ENCODE data around the gene ZNF43.
"Not testable (repeated sequence)": the region's sequence is repeated elsewhere in the genome, so short reads cannot be mapped to it uniquely, and the experiment has no call there.

Gene ZNF43

DNA sequence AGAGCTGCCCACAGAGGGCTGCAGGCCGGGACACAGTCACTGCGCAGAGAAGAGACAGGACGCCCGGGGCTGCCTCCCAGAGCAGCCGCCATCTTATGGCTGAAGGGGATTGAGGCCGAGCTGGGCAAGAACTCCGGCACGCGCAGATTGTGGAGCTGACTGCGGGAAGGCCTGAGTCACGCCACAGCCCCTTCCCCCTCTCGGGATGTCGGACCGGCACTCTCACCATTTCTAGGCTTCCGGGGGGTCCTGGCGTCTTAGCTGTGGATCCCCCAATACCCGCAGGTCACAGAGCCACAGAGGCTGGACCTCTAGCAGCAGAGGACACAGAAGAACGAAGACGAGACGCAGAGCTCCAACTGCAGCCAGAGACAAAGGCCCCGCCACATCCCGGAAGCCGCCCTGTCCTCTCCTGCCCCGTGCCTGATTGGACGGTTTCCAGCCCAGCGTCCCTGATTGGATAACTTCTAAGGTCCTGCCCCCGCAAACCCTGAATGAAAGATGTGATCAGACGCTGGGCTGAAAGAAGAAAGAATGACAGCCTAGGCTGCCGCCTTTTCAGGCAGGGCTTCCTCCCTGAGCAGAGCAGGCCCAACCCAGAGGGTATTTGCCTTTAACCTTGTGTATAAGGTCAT, at the start of gene ZNF43:
Gene ZNF43 (minus strand): TSS at position 373 of the 635 bp plus-strand sequence. CDS start 144 bp downstream, at position 229.
- DNase-seq: peak; percentile 88

DNA sequence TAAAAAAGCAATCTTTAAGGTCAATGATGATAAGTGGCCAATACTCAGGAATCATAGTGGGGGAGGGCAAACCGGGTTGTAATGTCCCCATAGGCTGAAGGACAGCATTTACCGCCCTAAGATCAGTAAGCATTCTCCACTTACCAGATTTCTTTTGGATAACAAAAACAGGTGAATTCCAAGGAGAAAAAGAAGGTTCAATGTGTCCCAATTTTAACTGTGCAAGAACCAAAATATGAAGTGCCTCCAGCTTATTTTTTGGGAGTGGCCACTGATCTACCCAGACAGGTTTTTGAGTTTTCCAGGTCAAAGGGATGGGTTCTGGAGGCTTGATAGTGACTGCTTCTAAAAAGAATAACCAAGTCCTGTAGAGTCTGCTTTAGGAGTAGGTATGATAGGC, 49.5 kb upstream of the ZNF43 start:
- not testable (repeated sequence) for DNase-seq

- not testable (repeated sequence) for DNase-seq
Observed at GRCh38 chr19:21884786-21885185, 48.8 kb upstream of the ZNF43 start.

DNA sequence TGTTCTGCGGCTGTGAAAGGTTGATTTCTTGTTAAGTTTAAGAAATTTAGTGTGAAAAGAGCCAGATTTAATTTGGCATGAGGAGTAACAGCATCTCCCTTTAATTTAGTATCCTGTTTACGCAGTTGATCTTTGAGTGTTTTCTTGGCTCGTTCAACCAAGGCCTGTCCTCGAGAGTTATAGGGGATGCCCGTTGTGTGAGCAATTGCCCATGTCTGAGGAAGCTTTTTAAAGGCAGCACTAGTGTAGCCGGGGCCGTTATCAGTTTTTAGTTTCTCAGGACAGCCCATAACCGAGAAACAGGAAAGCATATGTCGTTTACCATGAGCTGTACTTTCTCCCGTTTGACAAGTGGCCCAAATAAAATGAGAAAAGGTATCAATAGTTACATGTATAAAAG, 47.5 kb upstream of the ZNF43 start:
- DNase-seq: no peak

GRCh38 chr19:21880761-21881160, 44.8 kb upstream of the ZNF43 start:
- not testable (repeated sequence) for DNase-seq

- no peak for DNase-seq
Observed at GRCh38 chr19:21878646-21879045, 42.7 kb upstream of the ZNF43 start.

DNA sequence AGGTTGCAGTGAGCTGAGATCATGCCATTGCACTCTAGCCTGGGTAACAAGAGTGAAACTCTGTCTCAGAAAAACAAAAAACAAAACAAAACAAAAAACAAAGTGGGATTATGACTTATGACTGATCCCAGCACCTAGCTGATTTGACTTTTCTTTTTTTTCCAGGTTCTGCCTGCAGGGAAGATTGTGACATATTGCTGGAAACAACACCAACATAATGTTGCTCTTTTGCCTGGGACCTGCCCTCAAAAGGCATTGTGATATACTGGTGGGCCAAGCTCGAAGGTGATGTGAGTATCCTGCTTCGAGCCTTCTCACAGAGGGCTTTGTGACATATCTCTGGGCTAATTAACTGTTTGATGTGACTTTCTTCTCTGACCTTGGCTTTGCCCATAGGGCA, 42.0 kb upstream of the ZNF43 start:
- no peak for DNase-seq

GRCh38 chr19:21876608-21877007, 40.6 kb upstream of the ZNF43 start:
- DNase-seq: not testable (repeated sequence)

GRCh38 chr19:21856773-21857514, 21.0 kb upstream of the ZNF43 start:
- DNase-seq: no peak

DNA sequence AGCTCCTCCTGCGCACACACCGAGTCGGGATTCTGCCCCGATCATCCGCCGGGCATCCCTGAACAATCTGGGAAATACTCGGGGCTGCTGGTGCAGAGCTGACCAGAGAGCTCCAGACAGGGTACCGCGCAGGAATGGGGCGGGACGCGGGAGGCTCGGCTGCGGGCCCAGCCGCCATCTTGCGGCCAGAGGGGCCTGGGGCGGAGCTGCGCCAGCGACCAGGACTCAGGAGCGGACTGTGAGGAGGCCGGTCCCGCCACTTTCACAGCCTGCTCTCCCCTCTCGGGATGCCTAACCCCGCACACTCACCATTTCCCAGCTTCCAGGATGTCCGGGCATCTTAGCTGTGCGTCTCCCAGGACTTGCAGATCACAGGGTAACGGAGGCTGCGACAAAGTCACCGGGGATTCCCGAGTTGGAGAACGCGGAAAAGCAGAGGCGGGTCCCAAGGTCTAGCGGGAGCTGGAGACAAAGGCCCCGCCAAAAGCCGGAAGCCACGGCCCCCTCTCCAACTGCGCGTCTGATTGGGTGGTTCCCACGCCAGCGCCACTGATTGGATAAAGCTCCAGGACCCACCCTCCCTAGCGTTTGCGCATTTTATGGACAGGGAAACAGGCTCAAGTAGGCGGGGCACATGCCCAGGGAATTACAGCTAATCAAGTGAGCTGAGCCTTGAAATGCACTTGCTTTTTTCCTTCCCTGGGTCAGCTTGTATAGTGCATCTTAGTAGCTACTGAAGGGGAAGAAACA, 15.8 kb upstream of the ZNF43 start:
- DNase-seq: peak; percentile 67

DNA sequence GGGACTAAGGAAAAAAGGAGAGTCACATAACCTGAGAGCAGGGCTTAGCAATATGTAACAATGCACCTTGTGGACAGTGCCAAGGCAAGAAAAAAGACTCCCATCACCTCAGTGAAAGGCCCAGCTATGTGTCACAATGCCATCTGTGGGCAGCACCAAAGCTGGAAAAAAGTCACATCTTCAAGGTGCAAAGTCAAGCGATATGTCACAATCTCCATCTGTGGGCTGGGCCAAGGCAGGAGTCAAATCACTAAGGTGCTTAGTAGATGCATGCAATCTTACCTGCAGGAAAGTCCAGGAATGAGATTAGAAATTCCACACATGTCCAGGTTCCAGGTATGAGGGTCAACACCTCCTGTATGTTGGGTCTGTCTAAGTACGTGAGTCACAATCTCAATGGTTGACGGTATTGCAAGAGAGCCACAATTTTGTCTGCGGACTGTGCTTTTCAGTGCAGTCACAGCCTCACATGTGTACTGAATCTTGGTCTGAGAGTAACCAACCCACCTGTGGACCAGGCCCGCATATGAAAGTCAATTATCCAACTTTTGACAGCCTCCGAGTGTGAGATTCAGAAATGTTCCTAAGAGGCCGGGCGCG, 14.8 kb upstream of the ZNF43 start:
- DNase-seq: no peak

GRCh38 chr19:21848706-21849105, 12.7 kb upstream of the ZNF43 start:
- no peak for DNase-seq

GRCh38 chr19:21843081-21843480, 7.1 kb upstream of the ZNF43 start:
- DNase-seq: no peak

DNA sequence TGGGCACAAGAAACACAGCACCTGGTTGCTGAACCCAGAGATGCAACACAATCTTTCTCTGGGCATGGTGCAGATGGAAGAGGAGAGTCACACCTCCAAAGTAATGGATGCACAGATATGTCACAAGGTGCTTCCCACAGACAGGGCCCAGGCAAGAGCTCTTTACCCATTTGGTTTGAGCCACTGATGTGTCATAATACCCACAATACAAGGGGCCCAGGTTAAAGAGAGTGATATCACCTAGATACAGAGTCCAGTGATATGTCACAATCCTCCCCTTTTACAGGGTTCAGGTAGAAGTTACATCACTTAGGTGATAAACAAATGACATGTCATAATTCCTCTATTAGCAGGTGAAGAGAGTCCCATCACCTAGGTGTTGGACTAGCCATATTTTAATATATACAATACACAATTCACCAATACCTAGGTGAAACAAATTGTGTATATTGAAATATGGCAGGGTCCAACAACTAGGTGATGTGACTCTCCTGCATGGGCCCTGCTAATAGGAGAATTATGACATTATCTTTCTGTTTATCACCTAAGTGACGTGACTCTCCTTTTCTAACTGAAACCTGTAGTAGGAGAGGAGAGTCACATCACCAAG, 5.6 kb upstream of the ZNF43 start:
- DNase-seq: no peak

- no peak for DNase-seq
Observed at GRCh38 chr19:21841081-21841480, 5.1 kb upstream of the ZNF43 start.

GRCh38 chr19:21839976-21840375, 4.0 kb upstream of the ZNF43 start:
- no peak for DNase-seq

GRCh38 chr19:21838646-21839045, 2.7 kb upstream of the ZNF43 start:
- no peak for DNase-seq

GRCh38 chr19:21835429-21835809, 563 bp downstream of the ZNF43 start:
- no peak for DNase-seq

- no peak for DNase-seq
Observed at GRCh38 chr19:21833733-21834132, 2.2 kb downstream of the ZNF43 start.

GRCh38 chr19:21824679-21825078, 11.3 kb downstream of the ZNF43 start:
- DNase-seq: no peak

DNA sequence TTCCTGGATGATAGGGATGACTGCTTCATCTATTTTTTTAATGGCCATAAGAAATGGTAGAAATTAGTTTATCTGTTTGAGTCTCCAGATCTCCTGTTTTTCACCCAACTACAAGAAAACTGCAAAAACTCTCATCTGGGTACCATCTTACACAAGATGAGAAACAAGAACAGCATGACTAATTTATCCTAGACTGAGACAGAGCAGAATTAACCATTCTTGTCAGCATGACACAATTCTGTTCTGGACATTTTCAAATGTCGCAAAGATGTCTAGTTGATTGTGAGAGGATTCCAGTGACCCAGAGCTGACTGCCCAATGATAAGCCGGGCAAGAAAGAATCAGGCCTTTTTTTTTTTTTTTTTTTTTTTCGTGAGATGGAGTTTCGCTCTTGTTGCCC, 12.8 kb downstream of the ZNF43 start:
- no peak for DNase-seq

GRCh38 chr19:21812448-21812847, 23.5 kb downstream of the ZNF43 start:
- DNase-seq: no peak

DNA sequence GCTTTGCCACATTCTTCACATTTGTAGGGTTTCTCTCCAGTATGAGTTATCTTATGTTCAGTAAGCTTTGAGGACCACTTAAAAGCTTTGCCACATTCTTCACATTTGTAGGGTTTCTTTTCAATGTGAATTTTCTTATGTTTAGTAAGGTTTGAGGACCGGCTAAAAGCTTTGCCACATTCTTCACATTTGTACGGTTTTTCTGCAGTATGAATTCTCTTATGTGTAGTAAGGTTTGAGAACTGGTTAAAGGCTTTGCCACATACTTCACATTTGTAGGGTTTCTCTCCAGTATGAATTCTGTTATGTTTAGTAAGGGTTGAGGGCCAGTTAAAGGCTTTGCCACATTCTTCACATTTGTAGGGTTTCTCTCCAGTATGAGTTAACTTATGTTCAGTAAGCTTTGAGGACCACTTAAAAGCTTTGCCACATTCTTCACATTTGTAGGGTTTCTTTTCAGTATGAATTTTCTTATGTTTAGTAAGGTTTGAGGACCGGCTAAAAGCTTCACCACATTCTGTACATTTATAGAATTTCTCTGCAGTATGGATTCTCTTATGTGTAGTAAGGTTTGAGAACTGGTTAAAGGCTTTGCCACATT, 27.5 kb downstream of the ZNF43 start:
- not testable (repeated sequence) for DNase-seq
